Type B pancreatic cell (in vitro differentiated cells): ENCODE measurements around the gene SCLY. TPM values are rescaled to one million over a fixed set of nuclear protein-coding genes. Genes with fewer than 3 reads are reported as not detected.

Source experiments
- DNase-seq: peaks from one replicate; pipeline ENCODE4 v3.0.0; 2021; ENCODE audit warnings: mixed read lengths; ENCODE audit not compliant: unreplicated experiment; ENCODE audit errors: extremely low spot score
- H3K27ac Mint-ChIP-seq: 2 replicates; pipeline ENCODE4 v1.8.0; 2021; ENCODE audit warnings: mild to moderate bottlenecking, mixed read lengths
- H3K27me3 Mint-ChIP-seq: 2 replicates; pipeline ENCODE4 v1.8.0; 2021; ENCODE audit warnings: mixed read lengths
- H3K36me3 Mint-ChIP-seq: 2 replicates; pipeline ENCODE4 v1.8.0; 2021; ENCODE audit warnings: mixed read lengths
- H3K4me1 Mint-ChIP-seq: one replicate; pipeline ENCODE4 v1.8.0; 2021; ENCODE audit warnings: mixed read lengths; ENCODE audit not compliant: unreplicated experiment
- H3K4me3 Mint-ChIP-seq: 2 replicates; pipeline ENCODE4 v1.8.0; 2021; ENCODE audit warnings: mild to moderate bottlenecking, mixed read lengths
- H3K9me3 Mint-ChIP-seq: 2 replicates; pipeline ENCODE4 v1.8.0; 2021; ENCODE audit warnings: mixed read lengths
- total RNA-seq: library from RNA; stranded (reverse); gene quantifications from 2 replicates; pipeline ENCODE4 v1.2.1, GENCODE V29; 2021; ENCODE audit warnings: low replicate concordance
- TF ChIP-seq, protein P1 (sequence below): fragments of 200-600 bp; sonication (generic); conservative IDR thresholded peaks from 2 replicates; pipeline ENCODE4 v1.5.0; 2021; ENCODE audit warnings: antibody characterized with exemption, mild to moderate bottlenecking

The SCLY gene
- total RNA-seq, 1 donor from 2014 or later: 34.5 TPM

DNA sequence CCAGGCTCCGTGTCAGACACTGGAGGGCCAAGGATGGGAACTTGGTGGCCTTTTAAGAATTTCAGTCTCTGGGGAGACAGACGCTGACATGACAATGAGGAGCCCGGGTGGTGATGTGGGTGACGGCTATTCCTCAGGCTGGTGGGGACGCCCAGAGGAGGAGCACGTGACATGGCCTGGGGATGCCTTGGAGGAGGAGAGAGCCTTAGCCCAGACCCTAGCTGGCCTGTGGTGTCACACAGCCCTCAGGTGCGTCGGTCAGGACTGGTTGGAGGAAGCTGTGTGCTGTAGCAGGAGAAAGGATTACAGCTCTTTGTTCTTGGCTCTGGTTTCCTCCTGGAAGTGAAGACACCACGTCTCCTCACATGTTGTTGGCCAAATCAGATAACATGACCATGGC is 40.0 kb upstream of the SCLY start:
- Mint-ChIP-seq H3K4me3 (no peak overlapping the region), H3K9me3 (no peaks in the 10 kb centered on the region), H3K4me1 (peaks cover 5% of the 10 kb centered on the region), H3K27me3 (no peaks in the 10 kb centered on the region), H3K27ac (peak overlapping the region; percentile 10), H3K36me3 (peaks cover 33% of the 10 kb centered on the region)
- TF ChIP-seq, protein P1, sequence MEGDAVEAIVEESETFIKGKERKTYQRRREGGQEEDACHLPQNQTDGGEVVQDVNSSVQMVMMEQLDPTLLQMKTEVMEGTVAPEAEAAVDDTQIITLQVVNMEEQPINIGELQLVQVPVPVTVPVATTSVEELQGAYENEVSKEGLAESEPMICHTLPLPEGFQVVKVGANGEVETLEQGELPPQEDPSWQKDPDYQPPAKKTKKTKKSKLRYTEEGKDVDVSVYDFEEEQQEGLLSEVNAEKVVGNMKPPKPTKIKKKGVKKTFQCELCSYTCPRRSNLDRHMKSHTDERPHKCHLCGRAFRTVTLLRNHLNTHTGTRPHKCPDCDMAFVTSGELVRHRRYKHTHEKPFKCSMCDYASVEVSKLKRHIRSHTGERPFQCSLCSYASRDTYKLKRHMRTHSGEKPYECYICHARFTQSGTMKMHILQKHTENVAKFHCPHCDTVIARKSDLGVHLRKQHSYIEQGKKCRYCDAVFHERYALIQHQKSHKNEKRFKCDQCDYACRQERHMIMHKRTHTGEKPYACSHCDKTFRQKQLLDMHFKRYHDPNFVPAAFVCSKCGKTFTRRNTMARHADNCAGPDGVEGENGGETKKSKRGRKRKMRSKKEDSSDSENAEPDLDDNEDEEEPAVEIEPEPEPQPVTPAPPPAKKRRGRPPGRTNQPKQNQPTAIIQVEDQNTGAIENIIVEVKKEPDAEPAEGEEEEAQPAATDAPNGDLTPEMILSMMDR: no peak
- DNase-seq: peak; percentile 29

GRCh38 chr2:238021327-238021726 is 39.5 kb upstream of the SCLY start:
- TF ChIP-seq, protein P1: no peak
- Mint-ChIP-seq H3K4me1 (peaks cover 5% of the 10 kb centered on the region), H3K27ac (peak overlapping the region; percentile 10), H3K9me3 (no peaks in the 10 kb centered on the region), H3K27me3 (no peaks in the 10 kb centered on the region), H3K4me3 (no peak overlapping the region), H3K36me3 (peaks cover 33% of the 10 kb centered on the region)
- no peak for DNase-seq

DNA sequence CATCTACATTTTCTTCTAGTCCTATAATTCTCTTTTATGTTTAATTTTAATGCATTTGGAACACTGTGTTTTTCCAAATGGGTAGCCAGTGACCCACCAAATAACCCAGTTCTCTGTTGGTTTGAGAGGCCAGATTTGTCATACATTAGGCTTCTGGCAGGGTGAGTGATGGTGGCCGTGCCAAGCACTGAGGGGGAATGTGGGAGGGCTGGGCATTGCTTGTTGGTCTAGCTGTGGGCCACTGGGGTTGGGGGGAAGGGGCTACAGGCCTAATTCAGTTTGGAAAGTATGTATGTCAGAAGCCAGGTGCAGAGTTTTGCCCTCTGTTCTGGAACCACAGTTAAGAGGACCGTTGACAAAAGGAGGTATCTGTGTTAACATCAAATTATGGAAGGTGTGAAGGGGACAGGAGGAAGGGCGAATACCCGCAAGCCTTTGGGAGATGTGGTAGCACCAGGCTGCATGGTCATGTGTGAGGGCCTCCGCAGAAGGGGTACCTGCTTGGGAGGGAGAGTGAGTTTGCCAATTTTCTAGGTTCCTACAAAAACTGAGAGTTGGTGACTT is 38.1 kb upstream of the SCLY start:
- DNase-seq: peak; percentile 25
- Mint-ChIP-seq H3K27ac (no peak overlapping the region), H3K36me3 (peaks cover 27% of the 10 kb centered on the region), H3K4me1 (peaks cover 5% of the 10 kb centered on the region), H3K4me3 (no peak overlapping the region), H3K27me3 (no peaks in the 10 kb centered on the region), H3K9me3 (no peaks in the 10 kb centered on the region)
- TF ChIP-seq, protein P1: no peak

DNA sequence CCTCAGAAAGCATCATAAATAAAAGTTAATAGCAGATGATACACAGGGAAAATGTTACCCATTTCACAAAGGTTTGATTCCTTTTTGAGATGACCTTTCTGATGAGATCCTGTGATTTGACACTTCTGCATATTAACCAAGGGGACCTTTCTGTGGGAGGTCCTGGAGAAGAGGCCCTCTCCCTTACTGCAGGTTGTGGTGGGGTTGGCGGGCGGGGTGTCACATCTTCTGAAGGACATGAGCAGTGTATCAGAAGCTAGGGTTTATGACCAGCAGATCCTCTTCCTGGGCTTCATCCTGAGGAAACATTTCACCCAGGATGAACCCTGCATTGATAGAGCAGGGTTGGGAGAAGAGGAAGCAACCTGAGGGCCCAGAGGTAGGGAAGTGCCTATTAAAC is 37.2 kb upstream of the SCLY start:
- H3K27me3 Mint-ChIP-seq: no peaks in the 10 kb centered on the region
- DNase-seq: peak; percentile 34
- H3K27ac Mint-ChIP-seq: no peak overlapping the region
- H3K4me1 Mint-ChIP-seq: peaks cover 5% of the 10 kb centered on the region
- H3K36me3 Mint-ChIP-seq: peaks cover 31% of the 10 kb centered on the region
- H3K4me3 Mint-ChIP-seq: no peak overlapping the region
- TF ChIP-seq, protein P1: no peak
- H3K9me3 Mint-ChIP-seq: no peaks in the 10 kb centered on the region

DNA sequence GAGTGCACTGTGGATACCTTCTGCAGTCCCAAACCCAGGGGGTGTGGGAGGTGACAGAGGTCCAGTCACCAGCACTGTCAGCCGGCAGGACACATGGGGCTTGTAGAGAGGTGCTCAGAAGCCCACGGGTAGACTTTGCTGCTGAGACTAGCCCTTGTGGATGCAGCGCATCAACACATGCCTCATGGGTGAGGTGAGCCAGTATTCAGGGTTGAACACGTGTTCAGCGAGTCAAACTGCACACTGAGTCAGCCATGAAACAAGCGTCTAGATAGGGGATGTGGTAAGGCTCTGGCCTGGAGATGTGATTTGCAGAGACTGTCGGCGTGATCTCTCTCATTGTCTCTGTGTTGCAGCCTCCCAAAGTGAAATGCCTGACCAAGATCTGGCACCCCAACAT is 35.8 kb upstream of the SCLY start:
- Mint-ChIP-seq H3K9me3 (no peaks in the 10 kb centered on the region), H3K27me3 (no peaks in the 10 kb centered on the region), H3K4me1 (peaks cover 5% of the 10 kb centered on the region), H3K36me3 (peaks cover 29% of the 10 kb centered on the region), H3K27ac (no peak overlapping the region), H3K4me3 (no peak overlapping the region)
- TF ChIP-seq, protein P1: no peak
- peak; percentile 39 for DNase-seq
